GM21717 (cell line): ENCODE measurements around the gene TANC1.
"Not testable (repeated sequence)": the region's sequence is repeated elsewhere in the genome, so short reads cannot be mapped to it uniquely, and the experiment has no call there.

Experiments
- ATAC-seq: cut with Tn5 transposase; IDR thresholded peaks from one replicate; pipeline ENCODE4 v1.9.1; 2021; ENCODE audit warnings: mild to moderate bottlenecking, moderate library complexity; ENCODE audit not compliant: unreplicated experiment

TANC1 gene

DNA sequence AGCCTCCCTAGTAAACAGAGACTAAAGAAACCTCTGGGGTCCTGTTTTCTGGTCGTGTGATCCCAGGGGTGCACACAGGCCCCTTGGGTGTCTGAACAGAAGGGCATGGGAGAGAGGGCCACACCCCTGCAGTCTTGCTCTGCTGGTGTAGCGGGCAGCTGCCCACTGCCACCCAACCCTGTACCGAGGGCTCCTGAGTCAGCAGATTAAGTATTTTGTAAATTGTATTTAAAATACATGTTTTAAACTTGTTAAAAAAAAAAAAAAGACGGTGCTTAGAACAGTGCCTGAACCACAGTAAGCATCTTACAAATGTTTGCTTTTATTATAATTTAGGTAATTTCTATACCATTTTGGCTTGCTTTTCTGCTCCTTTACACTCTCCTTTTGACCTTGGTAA is 113.7 kb downstream of the TANC1 start:
- no peak for ATAC-seq

DNA sequence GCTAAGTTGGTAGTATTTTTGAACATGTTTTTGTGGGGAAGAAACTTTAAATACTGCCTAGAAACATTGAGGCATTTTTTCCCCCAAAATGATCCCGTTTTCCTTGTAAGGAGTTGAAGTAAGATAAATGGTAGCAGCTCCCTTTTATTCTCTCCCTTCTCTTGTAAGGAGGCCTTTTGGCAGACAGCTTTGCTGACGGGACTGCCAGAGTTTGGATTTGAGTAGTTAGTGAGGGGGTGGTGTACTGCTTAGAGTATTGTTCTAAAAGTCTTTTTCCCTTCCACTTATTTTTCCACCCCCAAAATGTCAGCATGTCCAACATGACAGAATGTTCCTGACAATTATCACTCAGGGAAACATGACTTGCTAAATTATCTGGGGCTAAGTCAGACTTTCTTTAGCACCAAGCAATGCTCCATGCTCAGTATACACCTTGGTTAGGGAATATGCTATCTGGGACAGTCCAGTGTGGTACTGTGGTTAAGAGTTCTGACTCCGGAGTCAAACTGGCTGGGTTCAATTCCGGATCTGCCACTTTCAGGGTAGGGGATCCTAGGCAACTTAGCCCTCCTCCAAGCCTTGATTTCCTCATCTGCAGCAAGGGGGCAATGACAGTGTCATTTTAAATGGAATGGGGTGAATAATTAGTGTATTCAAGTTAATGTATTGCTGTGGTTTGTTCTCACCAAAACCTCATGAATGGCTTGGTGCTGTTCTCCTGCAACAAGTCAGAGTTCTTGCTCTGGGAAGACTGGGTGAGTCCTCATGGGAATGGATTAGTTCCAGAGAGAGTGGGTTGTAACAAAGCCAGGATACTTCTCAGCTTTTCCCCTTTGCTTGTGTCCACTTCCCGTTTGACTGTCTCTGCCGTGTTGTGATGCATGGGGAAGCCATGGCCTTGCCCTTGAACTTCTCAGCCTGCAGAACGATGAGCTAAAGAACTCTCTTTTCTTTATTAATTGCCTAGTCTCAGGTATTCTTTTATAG is 116.2 kb downstream of the TANC1 start:
- ATAC-seq, result no peak

DNA sequence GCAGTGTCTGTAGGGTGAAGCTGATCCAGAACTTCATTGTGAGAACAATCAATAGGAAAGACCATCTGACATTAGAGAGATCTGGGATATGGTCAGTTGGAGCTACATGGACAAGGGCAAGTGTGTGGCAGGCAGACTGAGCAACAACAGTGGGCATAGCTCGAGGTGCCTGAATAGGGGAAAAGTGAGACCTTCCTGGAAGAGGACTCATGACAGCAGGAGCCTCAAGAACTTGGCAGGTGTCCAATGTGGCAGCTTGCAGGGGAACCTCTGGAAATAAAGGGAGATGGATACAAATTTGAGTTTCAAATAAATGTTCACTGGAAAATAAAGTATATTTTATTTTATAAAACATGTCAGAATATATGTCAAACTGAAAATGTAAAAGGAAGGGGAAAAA is 117.9 kb downstream of the TANC1 start:
- ATAC-seq, result no peak

- ATAC-seq, result no peak
Measured at GRCh38 chr2:159086826-159087225, 118.4 kb downstream of the TANC1 start.

DNA sequence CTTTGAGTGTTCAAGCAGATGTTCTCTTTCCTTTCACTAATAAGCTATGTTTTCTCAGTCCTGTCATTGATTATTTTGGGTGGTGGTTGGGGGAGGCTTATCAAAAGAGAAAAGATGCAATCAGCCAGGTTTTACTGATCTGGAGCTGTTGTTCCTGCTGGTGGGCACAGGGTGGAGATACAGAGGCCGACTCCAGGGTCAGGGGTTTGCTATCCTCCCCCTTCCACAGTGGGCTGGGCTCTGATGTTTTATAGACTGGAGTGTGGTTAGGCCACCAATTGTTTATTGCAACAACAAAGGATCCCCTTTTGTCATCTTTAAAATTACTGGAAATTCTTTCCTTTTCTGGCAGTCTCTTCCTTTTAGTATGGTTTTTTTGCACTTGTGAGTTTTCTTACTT is 120.5 kb downstream of the TANC1 start:
- no peak for ATAC-seq

- no peak for ATAC-seq
Measured at GRCh38 chr2:159089543-159089942, 121.1 kb downstream of the TANC1 start.

- peak; percentile 79 for ATAC-seq
Measured at GRCh38 chr2:159090514-159091201, 122.2 kb downstream of the TANC1 start.

- ATAC-seq, result no peak
Measured at GRCh38 chr2:159091381-159091780, 122.9 kb downstream of the TANC1 start.

DNA sequence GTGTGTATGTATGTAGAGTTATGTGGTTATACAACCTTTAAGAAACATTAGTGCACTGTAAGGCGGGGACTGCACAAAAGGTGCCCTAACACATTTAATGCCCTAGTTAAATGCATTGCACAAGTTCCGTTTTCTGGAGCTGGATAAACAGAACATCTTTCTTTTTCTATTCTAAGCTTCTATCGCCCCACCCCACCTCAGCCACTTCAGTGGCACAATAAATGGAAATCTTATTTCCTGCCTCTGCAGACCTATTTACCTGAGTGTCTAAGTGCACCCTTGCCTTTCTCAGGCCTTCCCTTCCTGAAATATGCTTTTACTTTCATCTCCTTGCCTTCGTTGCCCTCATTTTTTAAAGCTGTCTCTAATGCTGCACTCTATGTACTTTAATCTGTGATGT is 123.5 kb downstream of the TANC1 start:
- ATAC-seq, result peak; percentile 65

DNA sequence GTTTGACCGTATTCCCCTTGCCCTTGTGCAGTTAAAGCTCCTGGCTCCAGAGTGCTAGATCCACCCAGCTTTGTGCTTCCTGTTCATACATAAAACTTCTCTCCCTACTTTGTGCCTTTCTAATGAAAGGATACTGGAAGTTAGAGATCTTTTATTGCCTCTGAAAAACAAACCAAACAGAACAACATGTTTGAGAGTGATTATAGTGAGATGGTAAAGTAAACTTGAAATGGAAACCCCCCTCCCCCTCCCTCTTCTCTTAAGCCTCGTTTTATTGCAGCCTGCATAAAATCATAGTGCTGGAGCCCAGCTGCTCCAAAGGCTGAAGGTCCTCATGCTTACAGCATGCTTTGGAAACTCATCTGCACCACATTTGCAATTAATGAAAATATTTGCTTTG is 125.1 kb downstream of the TANC1 start:
- ATAC-seq, result no peak

- no peak for ATAC-seq
Measured at GRCh38 chr2:159094173-159094737, 125.8 kb downstream of the TANC1 start.

DNA sequence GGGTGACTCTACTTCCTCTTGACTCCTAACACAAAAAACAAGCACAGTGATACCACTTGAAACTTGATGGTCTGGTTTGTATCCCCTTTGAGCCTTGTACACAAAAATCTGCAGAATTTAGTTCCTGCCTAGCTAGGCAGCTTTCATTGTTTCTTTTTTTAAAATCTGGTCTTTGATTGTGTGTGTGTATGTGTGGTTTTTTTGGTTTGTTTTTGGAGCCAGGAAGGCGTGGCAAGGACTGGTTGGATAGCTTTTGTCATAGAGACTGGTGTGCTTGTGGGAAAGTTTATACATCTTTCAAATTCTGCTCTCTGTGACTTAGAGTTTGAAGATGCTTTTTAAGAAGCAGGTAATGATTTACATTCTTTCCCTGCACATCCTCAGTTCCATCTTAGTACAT is 127.4 kb downstream of the TANC1 start:
- ATAC-seq, result no peak

- ATAC-seq, result not testable (repeated sequence)
Measured at GRCh38 chr2:159096302-159096855, 127.9 kb downstream of the TANC1 start.

- no peak for ATAC-seq
Measured at GRCh38 chr2:159096901-159097300, 128.5 kb downstream of the TANC1 start.

DNA sequence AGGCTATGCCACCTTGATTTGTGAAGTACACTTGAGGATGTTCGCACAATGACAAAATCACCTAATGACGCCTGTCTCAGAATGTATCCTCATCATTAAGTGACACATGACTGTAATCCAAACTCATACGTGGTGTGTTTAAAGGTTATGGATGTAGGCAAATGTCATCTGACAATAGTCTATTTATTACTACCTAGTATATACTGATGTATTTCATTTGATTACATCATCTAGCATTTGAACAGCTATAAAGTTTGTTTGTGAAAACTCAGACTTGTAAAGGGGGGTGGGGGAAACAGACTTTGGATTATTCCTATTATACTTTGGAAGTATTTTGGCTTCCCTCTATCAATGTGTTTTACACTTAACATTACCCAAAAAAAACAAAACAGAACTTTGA is 129.9 kb downstream of the TANC1 start:
- ATAC-seq, result no peak

GRCh38 chr2:159098921-159099411 is 130.5 kb downstream of the TANC1 start:
- no peak for ATAC-seq

- no peak for ATAC-seq
Measured at GRCh38 chr2:159101755-159102489, 133.5 kb downstream of the TANC1 start.

GRCh38 chr2:159103411-159103810 is 135.0 kb downstream of the TANC1 start:
- ATAC-seq, result no peak

DNA sequence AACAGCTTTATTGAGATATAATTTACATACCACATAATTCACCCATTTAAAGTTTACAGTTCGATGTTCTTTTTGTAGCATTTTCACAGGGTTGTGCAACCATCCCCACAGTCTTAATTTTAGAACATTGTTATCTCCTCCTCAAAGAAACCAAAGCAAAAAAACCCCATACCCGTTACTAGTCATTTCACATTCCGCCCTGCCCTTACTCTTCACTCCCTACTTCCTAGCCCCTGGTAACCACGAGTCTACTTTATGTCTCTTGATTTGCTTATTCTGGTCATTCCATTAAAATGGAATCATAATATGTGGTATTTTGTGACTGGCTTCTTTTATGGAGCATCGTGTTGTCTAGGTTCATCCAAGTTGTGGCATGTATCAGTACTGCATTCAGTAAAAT is 137.7 kb downstream of the TANC1 start:
- ATAC-seq, result no peak

DNA sequence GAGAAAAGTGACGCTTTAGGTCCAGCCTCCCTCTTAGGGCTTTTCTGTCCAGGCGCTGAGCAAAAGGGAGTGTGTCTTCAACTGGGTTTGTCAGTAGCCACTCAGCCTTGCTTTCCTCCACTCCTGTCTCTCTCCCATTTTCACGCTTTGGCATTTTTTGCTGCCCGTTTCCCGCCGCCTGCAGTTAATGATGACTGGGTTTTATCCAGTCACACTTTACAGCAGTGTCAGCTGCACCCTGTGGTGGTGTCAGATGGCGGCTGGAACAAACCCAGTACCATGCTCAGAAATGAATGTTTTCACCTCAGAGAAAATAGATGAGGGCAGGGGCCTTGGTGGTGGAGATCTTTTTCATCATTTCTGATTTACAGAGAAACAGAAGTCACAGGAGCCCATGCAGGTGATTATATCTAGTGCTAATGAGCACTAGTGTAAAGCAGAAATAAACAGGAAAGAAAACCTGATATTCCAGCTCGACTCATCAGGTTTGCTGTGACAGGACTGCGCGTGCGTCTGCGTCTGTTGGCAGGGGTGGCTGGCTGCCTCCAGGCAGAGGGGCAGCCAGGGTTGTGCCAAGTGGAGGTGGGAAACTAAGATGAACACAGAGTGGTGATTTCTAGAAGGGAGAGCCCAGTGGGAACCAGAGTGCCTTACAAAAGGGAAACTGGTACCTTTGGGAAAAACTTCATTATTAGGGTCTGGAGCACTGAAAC is 139.9 kb downstream of the TANC1 start:
- no peak for ATAC-seq
